Hindlimb muscle (tissue), 1 donor: ENCODE measurements around the gene CCDC9. TPM values are rescaled to one million over a fixed set of nuclear protein-coding genes. Genes with fewer than 3 reads are reported as not detected.

Experiments
- DNase-seq: peaks from one replicate; pipeline ENCODE4 v3.0.0-alpha.2; 2013
- polyA plus RNA-seq: library from polyadenylated mRNA; unstranded; fragments of 120-200 nt; gene quantifications from one replicate; pipeline ENCODE4 v1.2.1, GENCODE V29; 2013; ENCODE audit not compliant: insufficient read length

The CCDC9 gene
- polyA plus RNA-seq, 1 donor, result 26.4 TPM

GRCh38 chr19:47302249-47302648 is 45.9 kb downstream of the CCDC9 start:
- no peak for DNase-seq

- no peak for DNase-seq
These were observed 47.6 kb downstream of the CCDC9 start for GRCh38 chr19:47303966-47304365.

DNA sequence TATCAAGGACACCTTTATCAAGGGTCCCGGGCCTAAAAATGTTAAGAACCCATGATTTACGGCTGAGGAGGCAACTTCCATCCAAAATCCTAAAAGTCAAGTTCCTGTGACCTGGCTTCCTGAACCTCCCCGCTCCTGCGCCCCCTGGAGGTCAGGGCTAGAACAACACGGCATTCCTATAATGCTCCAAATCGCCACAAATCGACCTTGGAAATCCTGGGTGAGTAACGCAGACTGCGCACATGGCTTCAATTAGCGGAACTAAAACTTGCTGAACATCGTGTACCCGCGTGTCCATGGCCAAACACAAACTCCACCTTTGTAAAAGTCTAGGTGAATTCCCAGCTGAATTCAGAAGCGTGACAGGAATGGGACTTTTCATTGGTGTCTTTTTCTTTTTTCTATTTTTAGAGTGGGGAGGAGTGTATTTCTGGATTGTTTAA is 49.0 kb downstream of the CCDC9 start:
- DNase-seq, result no peak

- no peak for DNase-seq
These were observed 50.0 kb downstream of the CCDC9 start for GRCh38 chr19:47306303-47306702.

DNA sequence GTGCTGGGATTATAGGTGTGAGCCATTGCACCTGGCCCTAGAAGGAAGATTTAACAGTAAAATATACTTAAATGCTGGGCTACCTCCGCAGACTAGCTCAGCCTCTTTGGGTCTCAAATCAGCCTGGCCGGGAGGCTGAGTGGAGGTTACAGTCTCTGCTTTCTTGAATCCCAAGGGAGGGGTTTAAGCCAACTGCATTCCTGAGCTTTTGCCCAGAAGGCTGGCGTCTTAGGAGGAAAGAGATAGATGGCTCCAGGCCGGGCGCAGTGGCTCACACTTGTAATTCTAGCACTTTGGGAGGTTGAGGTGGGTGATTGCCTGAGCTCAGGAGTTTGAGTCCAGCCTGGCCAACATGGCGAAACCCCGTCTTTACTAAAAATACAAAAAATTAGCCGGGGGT is 52.7 kb downstream of the CCDC9 start:
- DNase-seq, result no peak

DNA sequence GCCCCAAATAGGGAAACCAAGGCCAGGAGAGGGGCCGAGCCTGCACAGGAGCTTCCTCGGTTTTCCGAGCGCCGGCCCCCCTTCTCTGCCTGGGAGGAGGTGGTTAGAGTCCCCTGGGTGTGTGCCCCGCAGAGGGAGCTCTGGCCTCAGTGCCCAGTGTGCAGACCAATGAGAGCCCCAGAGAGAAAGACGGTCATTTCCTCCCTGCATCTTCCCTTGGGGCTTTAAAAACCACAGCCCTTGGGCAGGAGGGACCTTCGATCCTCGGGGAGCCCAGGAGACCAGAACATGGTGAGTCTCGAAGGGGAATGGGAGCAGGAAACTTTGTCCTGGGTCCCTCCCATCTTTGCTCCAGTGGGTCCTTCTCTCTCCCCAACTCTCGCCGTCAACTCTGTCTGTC is 53.3 kb downstream of the CCDC9 start, which contains the start of gene C5AR1:
Gene C5AR1 (plus strand): TSS at position 254 of the 400 bp plus-strand sequence. CDS start 35 bp downstream, at position 289.
- DNase-seq, result no peak

DNA sequence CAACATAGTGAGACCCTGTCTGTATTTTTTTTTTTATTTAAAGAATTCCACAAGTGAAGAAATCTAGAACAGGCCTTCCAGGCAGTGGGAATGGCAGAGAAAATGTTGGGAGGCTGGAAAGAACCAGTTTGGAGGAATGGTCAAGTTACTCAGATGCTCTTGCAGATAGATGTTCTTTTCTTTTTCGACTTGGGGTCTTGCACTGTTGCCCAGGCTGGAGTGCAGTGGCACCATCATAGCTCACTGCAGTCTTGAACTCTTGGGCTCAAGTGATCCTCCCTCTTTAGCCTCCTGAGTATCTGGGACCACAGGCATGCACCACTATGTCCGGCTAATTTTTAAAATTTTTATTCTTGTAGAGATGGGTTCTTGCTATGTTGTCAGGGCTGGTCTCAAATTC is 54.0 kb downstream of the CCDC9 start:
- DNase-seq, result no peak

DNA sequence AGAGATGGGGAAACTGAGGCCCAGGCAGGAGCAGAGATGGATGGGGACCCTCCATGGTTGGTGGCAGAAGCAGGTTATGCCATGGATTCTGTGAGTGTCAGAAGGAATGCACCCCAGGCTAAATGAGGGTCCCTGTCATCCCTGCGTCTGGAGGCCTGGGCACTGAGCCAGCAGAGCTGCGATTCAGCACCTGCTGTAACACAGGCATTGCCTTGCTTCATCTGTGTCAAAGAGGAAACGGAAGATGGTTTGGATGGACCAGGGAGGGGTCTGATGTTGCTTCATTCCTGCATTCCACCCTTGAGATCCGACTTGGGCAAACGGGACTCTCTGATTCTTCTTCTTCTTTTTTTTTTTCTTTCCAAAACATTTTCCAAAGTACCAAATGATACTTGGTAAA is 54.5 kb downstream of the CCDC9 start:
- no peak for DNase-seq

DNA sequence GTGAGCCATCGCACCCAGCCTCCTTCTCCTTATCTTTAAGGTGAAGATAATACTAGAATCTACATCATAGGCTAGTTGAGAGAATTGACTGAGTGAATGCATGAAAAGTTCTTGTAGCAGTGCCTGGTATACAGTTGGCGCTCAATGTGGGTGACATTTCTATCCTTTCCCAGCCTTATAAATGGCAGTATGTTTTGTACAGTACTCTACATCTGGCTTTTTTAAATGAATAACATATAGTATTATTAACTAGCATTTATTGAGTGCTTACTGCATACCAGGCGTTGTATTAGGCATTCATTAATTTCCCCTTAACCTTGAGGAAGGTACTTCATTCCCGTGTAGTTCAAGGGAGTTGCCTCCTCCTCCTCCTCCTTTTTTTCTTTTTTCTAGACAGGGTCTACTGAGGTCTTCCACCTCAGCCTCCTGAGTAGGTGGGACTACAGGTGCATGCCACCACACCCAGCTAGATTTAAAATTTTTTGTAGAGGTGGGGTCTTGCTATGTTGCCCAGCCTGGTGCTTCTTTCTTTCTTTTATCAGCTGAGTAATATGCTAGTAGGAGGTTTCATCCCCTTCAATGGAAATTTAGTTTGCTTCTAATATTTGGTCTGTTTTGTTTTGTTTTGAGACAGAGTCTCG is 56.2 kb downstream of the CCDC9 start:
- no peak for DNase-seq

DNA sequence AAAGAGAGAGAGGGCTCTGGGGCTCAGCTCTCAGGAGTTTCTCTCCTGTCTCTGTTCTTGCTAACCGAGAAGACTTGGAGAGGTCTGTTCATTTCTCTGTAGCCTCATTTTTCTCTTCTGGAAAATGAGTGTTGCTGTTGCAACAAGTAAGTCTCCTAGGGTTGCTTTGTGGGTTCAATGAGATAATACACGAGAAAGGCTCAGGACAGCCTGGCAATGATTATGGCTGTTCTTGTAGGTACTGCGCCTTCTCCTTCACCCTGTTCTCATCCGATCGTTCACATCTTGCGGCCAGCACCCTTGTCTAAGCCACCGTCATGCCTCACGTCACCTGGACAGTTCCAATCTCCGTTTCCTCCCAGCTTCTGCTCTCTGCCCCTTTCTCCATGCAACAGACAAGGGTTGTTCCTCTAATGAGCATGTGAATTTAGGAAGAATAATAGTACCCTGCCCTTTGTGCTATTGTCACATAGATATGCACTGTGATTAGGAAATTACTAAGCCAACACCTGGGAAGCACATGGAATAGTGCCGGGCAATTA is 57.5 kb downstream of the CCDC9 start:
- DNase-seq, result no peak

DNA sequence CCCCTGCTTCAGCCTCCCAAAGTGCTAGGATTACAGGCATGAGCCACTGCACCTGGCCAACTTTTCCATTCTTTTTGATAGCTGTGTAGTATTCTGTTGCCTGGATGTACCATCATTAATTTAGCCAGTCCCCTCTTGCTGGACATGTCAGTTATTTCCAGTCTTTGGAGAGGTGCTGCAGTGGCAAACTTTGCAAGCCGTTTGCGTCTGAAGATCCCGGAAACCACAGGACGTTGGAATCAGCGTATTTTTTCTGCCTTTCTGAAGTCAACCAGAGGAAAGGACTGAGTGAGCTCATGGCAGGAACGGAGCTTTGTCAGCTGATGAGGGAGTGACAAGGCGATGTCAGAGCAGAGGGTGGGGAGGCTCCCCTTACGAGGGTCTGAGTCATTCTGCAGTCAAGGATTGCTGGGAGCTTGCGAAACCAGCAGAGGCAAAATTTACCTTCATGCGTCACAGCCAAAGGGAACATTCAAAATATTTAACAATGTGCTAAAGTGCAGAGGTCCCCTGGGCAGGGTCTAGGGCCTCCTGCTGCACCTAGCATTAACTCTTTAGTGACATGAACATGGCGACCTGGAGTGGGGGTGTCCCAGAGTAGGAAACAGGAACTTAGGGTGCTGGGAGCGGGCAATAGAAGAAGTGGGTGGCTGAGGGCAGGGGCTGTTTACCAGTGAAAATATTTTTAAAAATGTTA is 58.9 kb downstream of the CCDC9 start:
- no peak for DNase-seq

GRCh38 chr19:47316513-47316912 is 60.2 kb downstream of the CCDC9 start:
- DNase-seq, result no peak

DNA sequence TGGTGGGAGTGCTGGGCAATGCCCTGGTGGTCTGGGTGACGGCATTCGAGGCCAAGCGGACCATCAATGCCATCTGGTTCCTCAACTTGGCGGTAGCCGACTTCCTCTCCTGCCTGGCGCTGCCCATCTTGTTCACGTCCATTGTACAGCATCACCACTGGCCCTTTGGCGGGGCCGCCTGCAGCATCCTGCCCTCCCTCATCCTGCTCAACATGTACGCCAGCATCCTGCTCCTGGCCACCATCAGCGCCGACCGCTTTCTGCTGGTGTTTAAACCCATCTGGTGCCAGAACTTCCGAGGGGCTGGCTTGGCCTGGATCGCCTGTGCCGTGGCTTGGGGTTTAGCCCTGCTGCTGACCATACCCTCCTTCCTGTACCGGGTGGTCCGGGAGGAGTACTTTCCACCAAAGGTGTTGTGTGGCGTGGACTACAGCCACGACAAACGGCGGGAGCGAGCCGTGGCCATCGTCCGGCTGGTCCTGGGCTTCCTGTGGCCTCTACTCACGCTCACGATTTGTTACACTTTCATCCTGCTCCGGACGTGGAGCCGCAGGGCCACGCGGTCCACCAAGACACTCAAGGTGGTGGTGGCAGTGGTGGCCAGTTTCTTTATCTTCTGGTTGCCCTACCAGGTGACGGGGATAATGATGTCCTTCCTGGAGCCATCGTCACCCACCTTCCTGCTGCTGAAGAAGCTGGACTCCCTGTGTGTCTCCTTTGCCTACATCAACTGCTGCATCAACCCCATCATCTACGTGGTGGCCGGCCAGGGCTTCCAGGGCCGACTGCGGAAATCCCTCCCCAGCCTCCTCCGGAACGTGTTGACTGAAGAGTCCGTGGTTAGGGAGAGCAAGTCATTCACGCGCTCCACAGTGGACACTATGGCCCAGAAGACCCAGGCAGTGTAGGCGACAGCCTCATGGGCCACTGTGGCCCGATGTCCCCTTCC is 63.9 kb downstream of the CCDC9 start:
- DNase-seq, result no peak

Other genes with a start within 250 kb of the CCDC9 start
- 7.0 TPM for gene NPAS1, start 236.7 kb upstream of the CCDC9 start, polyA plus RNA-seq
- gene TMEM160, start 207.9 kb upstream of the CCDC9 start, polyA plus RNA-seq, result 11.6 TPM
- 30.4 TPM for gene ZC3H4, start 142.7 kb upstream of the CCDC9 start, polyA plus RNA-seq
- 77.9 TPM for gene SAE1, start 125.7 kb upstream of the CCDC9 start, polyA plus RNA-seq
- 5.0 TPM for gene BBC3, start 25.3 kb upstream of the CCDC9 start, polyA plus RNA-seq
- gene INAFM1, start 18.4 kb downstream of the CCDC9 start, polyA plus RNA-seq, result 13.9 TPM
- 2.9 TPM for gene C5AR1, start 53.3 kb downstream of the CCDC9 start, polyA plus RNA-seq
- 0.57 TPM for gene C5AR2, start 75.7 kb downstream of the CCDC9 start, polyA plus RNA-seq
- gene DHX34, start 92.8 kb downstream of the CCDC9 start, polyA plus RNA-seq, result 14.1 TPM
- 6.5 TPM for gene MEIS3, start 163.0 kb downstream of the CCDC9 start, polyA plus RNA-seq
- gene SLC8A2, start 215.4 kb downstream of the CCDC9 start, polyA plus RNA-seq, result 0.23 TPM
- gene KPTN, start 227.7 kb downstream of the CCDC9 start, polyA plus RNA-seq, result 8.3 TPM